H1 (cell line): ENCODE results near the gene ARF3. TPM values are rescaled to one million over a fixed set of nuclear protein-coding genes. Genes with fewer than 3 reads are reported as not detected.

ENCODE experiments used
- HDAC2 ChIP-seq, 2 experiments: fragments of 300-600 bp in 1 of 2; sonication (generic) in 1 of 2; IDR thresholded peaks; 2 replicates each; pipeline ENCODE4 v1.6.1; 2011 to 2012; ENCODE audit warnings: low read depth in 2 of 2, low read length in 2 of 2, mild to moderate bottlenecking in 2 of 2, moderate library complexity in 2 of 2, borderline replicate concordance in 1 of 2, inconsistent platforms in 1 of 2
- polyA plus RNA-seq, 7 experiments: library from polyadenylated mRNA; depleted of rRNA in 3 of 7; stranded (reverse) in 5 of 7; unstranded in 2 of 7; fragments of >200 nt in 5 of 7; fragments of 200-250 nt in 2 of 7; gene quantifications; 1 replicate in 5 of 7; 2 replicates in 1 of 7; 4 replicates in 1 of 7; pipeline versions ENCODE4 v1.2.1 to v1.2.3, GENCODE V29; 2011 to 2013; ENCODE audit warnings: missing spikeins in 2 of 7, mixed read lengths in 2 of 7
- total RNA-seq: library from RNA; stranded (reverse); fragmentation: NEBNext Ultra II Directional; extraction: Animal tissue kit (Norgen Biotek cat#: 25700); gene quantifications from 2 replicates; pipeline ENCODE4 v1.2.1, GENCODE V29; 2021

The ARF3 gene
- total and polyA plus RNA-seq, 2 of the 8 experiments (the other 6 are each of a cell fraction or from before 2014, with no cell fraction given) = 231 to 250 TPM

DNA sequence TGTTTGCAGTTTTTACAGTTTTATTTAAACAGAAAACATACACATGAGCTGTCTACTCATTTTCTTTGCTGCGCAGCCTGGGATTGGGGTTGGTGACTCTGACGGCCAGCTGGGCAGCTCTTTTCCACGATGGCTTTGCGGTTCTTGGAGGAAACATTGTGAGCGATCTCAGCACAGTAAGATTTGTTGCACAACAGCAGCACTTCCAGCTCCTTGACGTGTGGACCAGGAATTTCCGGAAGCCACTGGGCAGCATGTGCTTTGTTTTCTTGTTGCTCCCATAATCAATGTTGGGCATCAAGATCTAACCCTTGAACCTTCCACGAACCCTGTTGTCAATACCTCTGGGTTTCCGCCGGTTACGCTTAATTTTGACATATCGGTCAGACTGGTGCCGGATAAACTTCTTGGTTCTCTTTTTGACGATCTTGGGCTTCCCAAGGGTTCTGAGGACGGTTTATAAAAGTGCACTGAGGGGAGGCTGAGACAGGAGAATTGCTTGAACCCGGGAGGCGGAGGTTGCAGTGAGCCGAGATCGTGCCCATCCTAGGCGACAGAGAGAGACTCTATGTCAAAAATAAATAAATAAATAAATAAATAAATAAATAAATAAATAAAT, 53.8 kb downstream of the ARF3 start (continued):
- TF ChIP-seq HDAC2 (IDR thresholded peaks at IDR 0.05; ENCODE audit: borderline replicate concordance in 1 of 2, low read depth in 2 of 2, low read length in 2 of 2) = no peak
- TF ChIP-seq, all 59 proteins: peak for 1
